H54 (cell line): ENCODE measurements around the gene PRKACB.
A peak's percentile ranks its signal among the peaks of the same experiment; 100 is the strongest.
"Not testable (repeated sequence)": the region's sequence is repeated elsewhere in the genome, so short reads cannot be mapped to it uniquely, and the experiment has no call there.

Source experiments
- DNase-seq: peaks from one replicate; pipeline ENCODE4 v3.0.0; 2011; ENCODE audit warnings: low spot score, mixed read lengths; ENCODE audit not compliant: insufficient read length
- FAIRE-seq: peaks from 3 replicates; lab custom pipeline; 2011; peaks lifted over from hg19 to GRCh38; lab: Jason Lieb, UNC
- POLR2A ChIP-seq: IDR thresholded peaks from 2 replicates; pipeline ENCODE4 v1.6.1; 2011; ENCODE audit warnings: low read depth, mild to moderate bottlenecking, low read length

Gene PRKACB

DNA sequence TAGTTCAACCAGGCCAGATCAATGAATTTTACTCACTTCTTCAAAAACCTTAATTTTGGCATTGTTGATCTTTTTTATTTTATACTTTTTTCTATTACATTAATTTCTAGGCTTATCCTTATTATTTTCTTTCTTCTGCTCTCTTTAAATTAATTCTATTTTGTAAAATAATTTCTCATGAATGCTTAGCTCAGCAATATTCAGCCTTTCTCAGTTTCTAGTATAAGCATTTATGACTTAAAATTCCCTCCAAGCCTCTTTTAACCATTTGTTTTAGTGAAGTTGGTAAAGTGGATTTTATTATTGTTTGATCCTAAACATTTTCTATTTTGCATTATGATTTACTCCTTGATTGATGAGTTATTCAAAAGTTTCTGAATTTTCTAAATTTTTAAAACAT, 136.8 kb downstream of the PRKACB start:
- no peak for TF ChIP-seq POLR2A
- no peak for DNase-seq
- FAIRE-seq, result no peak

- FAIRE-seq (peak; percentile 15), DNase-seq (no peak)
- no peak for TF ChIP-seq POLR2A
Observed at GRCh38 chr1:84282780-84283333, 138.8 kb downstream of the PRKACB start.

DNA sequence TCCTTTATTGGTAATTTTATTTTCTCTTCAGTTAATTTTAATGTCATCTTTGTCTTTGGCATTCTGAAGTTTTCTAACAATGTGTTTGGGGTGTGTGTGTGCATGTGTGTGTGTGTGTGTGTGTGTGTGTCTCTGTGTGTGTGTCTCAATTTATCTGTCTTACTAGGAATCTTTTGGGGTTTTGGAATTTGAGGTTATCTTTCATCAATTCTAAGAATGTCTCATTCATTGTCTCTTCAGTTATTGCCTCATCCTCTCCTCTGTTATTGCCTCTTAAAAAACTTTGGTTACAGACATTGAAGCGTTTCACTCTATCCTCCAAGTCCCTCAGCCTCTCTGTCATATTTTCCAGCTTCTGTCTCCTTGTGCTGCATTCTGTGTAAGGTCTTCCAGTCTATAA, 139.3 kb downstream of the PRKACB start:
- DNase-seq (no peak), FAIRE-seq (no peak)
- no peak for TF ChIP-seq POLR2A

DNA sequence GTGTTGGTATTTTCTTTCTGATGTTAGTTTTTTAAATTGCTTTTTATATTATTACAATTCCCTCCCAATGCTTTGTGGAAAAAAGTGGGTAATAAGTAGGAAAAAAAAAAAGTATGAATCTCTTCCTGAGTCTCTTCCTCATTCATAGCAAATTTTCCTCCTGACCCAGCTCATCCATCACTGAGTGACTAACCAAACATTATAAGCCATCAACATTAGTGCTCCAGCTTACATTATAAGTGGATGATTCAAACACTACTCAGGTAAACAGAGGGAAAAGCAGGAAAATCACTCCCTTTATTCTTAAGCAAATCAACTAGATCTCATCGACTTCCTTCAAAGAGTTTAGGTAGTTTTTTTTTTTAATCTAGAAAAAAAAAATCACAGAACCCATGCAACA, 142.0 kb downstream of the PRKACB start:
- FAIRE-seq (no peak), DNase-seq (no peak)
- no peak for TF ChIP-seq POLR2A

DNA sequence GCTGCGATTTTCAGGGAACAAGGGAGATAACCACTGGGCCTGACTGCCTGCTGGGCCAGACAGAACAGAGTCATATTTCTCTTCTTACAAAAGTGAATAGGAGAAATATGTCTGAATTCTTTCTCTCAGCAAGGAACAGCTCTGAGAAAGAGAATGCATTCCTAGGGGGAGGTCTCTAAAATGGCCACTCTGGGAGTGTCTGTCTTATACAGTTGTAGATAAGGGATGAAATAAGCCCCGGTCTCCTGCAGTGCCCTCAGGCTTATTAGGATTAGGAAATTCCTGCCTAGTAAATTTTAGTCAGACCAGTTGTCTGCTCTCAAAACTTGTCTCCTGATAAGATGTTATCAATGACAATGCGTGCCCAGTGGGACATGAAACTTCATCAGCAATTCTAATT, 143.3 kb downstream of the PRKACB start:
- DNase-seq, FAIRE-seq: not testable (repeated sequence)
